ENCODE measurements around the gene DOCK11. TPM values are rescaled to one million over a fixed set of nuclear protein-coding genes. Genes with fewer than 3 reads are reported as not detected.

DOCK11 gene
- total RNA-seq, 4 donors from 2014 or later: 61.9 to 139 (median 80.1) TPM

GRCh38 chrX:118524344-118524743, 28.7 kb downstream of the DOCK11 start:
- peak overlapping the region; percentile 39 to 79 (median 60) for H3K27ac ChIP-seq
- H3K4me1 ChIP-seq: peaks cover 0 to 70% (median 9%) of the 10 kb centered on the region in 3 donors

GRCh38 chrX:118525174-118525730, 29.6 kb downstream of the DOCK11 start:
- Histone ChIP-seq H3K4me3 (no peak overlapping the region), H3K36me3 (no peaks in the 10 kb centered on the region), H3K9me3 (no peaks in the 10 kb centered on the region), H3K27me3 (no peaks in the 10 kb centered on the region), H3K27ac (peak overlapping the region in 1 of 4 donors; percentile 71), H3K4me1 (peaks cover 0 to 70% (median 5%) of the 10 kb centered on the region in 3 donors)
- no peak for ATAC-seq
- TF ChIP-seq POLR2AphosphoS5 (IDR thresholded peaks at IDR 0.05) (no peak), EP300 (IDR thresholded peaks at IDR 0.05) (no peak), CTCF (IDR thresholded peaks at IDR 0.05) (no peak), POLR2A (IDR thresholded peaks at IDR 0.05) (no peak)
- WGBS, 2 donors (ENCODE audit: low coverage in 1 of 2): 71 to 74% methylated on average over 2 to 4 of the region's 4 CpGs

More at GRCh38 chrX:118524344-118524743, 28.7 kb downstream of the DOCK11 start:
- no peaks in the 10 kb centered on the region for H3K9me3 ChIP-seq
- no peak for TF ChIP-seq CTCF (IDR thresholded peaks at IDR 0.05)
- no peak for TF ChIP-seq POLR2A (IDR thresholded peaks at IDR 0.05)
- TF ChIP-seq POLR2AphosphoS5 (IDR thresholded peaks at IDR 0.05): no peak
- no peak for TF ChIP-seq EP300 (IDR thresholded peaks at IDR 0.05)
- no peak for ATAC-seq
- H3K27me3 ChIP-seq: no peaks in the 10 kb centered on the region
- H3K4me3 ChIP-seq: no peak overlapping the region
- H3K36me3 ChIP-seq: no peaks in the 10 kb centered on the region
- 50% methylated on average over 2 to 3 of the region's 3 CpGs for WGBS, 2 donors (ENCODE audit: low coverage in 1 of 2)

GRCh38 chrX:118526149-118526548, 30.5 kb downstream of the DOCK11 start:
- TF ChIP-seq POLR2A (IDR thresholded peaks at IDR 0.05) (no peak), CTCF (IDR thresholded peaks at IDR 0.05) (no peak), POLR2AphosphoS5 (IDR thresholded peaks at IDR 0.05) (no peak), EP300 (IDR thresholded peaks at IDR 0.05) (no peak)
- Histone ChIP-seq H3K4me3 (no peak overlapping the region), H3K27me3 (no peaks in the 10 kb centered on the region), H3K4me1 (peaks cover 0 to 68% (median 0%) of the 10 kb centered on the region in 3 donors), H3K36me3 (no peaks in the 10 kb centered on the region), H3K27ac (peak overlapping the region; percentile 34 to 71 (median 58)), H3K9me3 (no peaks in the 10 kb centered on the region)
- ATAC-seq: peak; percentile 35
- WGBS, 2 donors (ENCODE audit: low coverage in 1 of 2): 45% methylated on average over 3 of the region's 4 CpGs; no CpG with 5 or more reads in 1 of the 2 donors

GRCh38 chrX:118528071-118528737, 32.6 kb downstream of the DOCK11 start:
- H3K9me3 ChIP-seq: no peaks in the 10 kb centered on the region
- peaks cover 0 to 48% (median 0%) of the 10 kb centered on the region in 3 donors for H3K4me1 ChIP-seq
- no peaks in the 10 kb centered on the region for H3K27me3 ChIP-seq
- ATAC-seq: no peak
- TF ChIP-seq POLR2AphosphoS5 (IDR thresholded peaks at IDR 0.05) (no peak), POLR2A (IDR thresholded peaks at IDR 0.05) (no peak), EP300 (IDR thresholded peaks at IDR 0.05) (no peak), CTCF (IDR thresholded peaks at IDR 0.05) (no peak)
- H3K4me3 ChIP-seq: no peak overlapping the region
- peak overlapping the region in 3 of 4 donors; percentile 35 to 52 (median 47) for H3K27ac ChIP-seq
- H3K36me3 ChIP-seq: no peaks in the 10 kb centered on the region
- WGBS, 2 donors (ENCODE audit: low coverage in 1 of 2): 82 to 100% methylated on average over 2 to 7 of the region's 10 CpGs
